Amniotic epithelial cell (primary cell): Measurements from ENCODE around the gene POLR2H.

Experiments used
- DNase-seq: peaks from one replicate; pipeline ENCODE4 v3.0.0-alpha.2; 2010; ENCODE audit warnings: low read depth

Gene POLR2H

DNA sequence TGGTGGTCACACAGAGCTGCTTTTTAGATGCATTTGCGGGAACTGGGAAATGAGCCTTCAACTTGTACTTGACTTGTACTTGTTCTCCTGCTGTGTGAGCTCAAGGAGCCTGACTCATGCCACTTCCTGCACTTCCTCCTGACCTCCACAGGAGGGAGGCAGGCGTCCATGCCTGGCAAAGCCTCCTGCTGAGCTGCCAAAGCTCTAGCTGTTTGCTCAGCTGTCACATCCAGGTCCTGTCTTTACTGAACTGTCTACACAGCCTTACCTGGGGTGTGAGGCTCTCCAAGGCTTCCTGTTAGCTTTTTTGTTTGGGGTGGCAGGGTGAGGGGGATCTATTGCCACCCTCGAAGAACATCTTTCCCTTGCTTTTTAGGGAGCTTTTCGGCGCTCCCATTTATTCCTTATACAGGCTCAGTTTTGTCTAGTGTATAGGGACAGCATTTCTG lies 10.1 kb downstream of the POLR2H start:
- peak; percentile 80 for DNase-seq

DNA sequence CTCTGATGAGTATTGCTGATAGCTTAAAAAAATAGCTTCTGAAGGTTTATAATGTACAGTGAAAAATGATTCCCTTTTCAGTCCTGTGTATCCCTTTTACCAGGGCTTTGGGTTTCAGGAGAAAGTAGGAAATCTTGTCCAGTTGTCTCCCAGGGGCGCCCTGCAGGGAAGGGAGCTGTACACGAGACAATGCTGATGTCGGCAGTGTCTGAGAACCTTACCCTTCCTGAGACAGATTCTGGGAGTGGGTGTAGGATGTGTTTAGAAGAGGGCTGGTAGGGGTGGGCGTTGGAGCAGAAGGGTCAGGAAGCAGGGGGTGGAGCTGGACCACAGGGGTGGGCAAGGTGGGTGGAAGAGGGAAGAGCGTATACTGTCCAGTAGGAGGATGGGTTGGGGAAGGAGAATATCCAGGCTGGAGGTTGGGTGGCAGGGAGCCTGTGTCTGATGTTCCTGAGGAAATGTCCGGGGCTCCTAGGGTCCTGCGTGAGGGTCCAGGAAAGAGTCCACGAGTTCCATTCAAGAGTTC lies 10.8 kb downstream of the POLR2H start:
- no peak for DNase-seq

- DNase-seq = no peak
Measured at GRCh38 chr3:184372911-184373310, 11.4 kb downstream of the POLR2H start.

DNA sequence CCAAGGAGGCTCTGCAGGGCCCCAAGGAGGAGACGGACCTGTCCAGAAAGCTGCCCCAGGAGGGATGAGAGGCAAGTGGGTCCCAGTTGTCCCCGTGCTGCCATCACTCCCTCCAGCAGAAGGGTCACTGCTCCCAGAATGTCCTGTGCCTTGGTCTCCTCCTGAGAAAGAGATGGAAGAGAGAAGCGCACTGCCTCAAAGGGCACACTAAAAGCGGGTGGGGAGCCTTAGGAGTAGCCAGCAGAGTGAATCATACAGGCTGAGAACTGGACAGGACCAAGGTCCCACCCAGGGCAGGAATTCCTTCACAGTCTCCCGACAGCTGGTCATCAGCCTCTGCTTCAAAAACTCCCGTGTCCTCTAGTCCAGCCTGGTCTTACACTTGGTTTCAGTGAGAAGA lies 11.9 kb downstream of the POLR2H start:
- DNase-seq = no peak

DNA sequence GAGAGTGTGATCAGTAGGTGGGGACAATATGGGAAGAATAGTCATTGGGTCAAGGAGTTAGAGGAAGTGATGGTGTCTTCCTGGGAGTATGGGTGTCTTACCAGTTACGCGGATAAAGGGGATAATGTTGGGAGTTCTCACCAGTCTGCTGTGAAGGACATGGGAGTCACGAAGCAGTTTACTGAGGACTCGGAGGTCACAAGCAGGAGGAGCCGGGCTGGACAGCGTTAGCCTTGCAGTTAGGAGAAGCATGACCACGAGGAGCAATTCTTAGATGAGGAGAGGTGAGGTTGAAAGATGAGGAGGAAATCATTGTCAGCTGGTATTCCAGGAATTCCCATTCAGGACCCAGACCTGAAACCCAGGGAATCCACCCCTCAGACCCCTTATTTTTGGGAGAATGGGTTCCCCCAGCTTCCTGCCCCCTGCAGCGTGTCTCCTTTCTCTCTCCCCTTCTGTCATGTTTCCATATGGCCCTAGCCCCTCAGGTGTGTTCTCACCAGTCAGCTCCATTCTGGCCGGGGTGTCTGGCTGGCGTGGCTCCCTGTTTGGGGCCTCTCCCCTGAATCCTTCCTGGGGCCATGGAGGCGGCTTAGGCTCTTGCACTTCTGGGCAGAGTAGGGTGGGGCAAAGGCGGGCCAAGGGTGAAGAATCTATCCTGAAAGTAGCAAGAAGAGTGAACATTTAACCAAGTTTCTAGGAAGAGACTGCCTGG lies 14.4 kb downstream of the POLR2H start:
- DNase-seq = no peak

DNA sequence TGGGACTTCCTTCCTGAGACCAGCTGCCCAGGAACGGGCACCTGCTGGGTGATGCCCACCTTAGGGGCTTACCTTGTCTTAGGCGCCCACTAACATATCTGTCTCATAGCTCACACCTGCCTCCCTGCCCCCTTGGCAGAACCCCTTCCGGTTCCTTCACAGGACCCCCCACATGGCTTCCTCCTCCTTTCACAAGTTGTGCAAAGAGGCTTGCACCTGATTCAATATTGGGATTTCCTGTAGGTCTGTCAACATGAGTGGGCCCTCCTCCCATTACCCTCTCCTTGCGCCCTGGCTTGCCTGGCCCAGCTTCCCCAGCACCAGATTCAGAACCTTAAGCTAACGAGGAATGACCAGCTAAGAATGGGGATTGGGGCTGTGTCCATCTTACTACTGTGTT lies 15.9 kb downstream of the POLR2H start:
- DNase-seq = no peak

- DNase-seq = no peak
Measured at GRCh38 chr3:184377882-184378445, 16.5 kb downstream of the POLR2H start, which contains the start of gene THPO. Gene THPO, minus strand, starts transcription at chr3:184378207. Its CDS starts 1,948 bp downstream, at chr3:184376259.

DNA sequence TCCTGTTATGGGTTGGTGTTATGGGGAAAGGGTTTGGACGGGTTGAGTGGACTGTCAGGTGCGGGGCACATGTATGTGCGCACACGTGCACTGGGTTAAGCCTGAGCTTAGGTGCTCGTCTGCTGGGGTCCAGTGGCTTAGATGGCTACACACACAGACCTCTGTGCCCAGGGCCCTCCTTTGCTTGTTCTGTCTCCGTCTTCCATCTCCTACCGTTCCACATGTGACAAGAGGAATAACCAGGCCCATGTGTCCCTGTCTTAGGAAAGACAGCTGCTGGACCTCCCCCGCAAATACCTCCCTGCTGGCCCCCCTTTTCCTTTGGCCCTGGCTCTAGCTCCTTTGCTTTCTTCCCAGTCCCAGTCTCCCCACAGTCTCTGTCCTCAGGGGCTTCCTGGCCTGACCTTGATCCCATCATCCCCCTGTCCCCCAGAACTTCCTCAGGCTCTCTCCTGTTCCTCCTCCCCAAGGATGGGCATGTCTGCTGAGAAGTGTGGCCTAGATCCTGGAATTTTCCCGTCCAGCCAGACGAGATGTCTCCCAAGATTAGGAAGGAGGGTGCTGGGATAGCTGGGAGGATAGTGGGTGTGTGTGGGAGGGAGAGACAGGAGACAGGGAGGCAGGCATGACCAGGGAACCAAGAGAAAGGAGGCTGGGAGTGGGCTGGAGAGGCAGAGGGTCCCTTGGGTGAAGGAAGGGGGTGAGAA lies 17.3 kb downstream of the POLR2H start:
- DNase-seq = no peak

DNA sequence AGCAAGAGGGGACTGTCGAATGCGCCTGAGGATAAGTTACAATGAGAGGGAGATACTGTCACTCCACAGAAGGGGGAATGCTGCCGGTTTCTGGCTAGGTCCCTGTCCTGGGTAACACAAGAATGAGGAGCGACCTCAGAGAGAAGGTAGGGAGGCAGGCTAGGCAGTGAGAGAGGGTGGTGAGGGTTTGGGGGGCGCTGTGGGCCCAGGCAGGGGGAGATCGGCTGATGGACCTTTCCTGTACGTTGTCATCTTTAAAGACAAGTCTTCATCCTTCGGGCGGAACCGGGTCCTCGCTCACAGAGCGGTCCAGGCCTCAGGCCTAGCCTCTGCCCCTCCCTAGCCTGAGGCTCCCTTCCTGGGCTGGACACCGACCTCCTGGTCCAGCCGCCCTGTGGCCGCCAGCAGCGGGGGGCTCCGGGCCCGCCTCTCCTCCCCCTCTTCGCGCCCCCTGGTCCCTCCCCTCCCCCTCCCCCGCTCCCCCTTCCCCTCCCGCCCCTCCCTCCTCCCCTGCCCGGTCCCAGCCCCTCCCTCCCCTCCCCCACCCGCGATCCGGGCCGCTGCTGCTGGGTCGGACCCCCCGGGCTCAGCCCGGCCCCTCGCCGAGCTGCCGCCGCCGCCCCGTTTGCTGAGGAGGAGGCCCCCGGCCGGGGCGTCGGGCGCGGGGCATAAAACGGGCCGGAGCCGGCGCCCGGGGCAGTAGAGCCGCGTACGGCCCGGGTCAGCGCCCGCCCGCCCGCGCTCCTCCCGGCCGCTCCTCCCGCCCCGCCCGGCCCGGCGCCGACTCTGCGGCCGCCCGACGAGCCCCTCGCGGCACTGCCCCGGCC lies 18.1 kb downstream of the POLR2H start, which contains the start of gene CHRD:
TSS of gene CHRD (plus strand) at position 697 of the 827 bp plus-strand sequence. CDS start 265 bp downstream, outside the sequence.
- no peak for DNase-seq

GRCh38 chr3:184380185-184380626 lies 18.7 kb downstream of the POLR2H start:
- DNase-seq = peak; percentile 18

- DNase-seq = no peak
Measured at GRCh38 chr3:184380627-184381260, 19.2 kb downstream of the POLR2H start.

GRCh38 chr3:184381261-184382224 lies 20.0 kb downstream of the POLR2H start:
- DNase-seq = no peak

GRCh38 chr3:184382326-184383032 lies 21.0 kb downstream of the POLR2H start:
- DNase-seq = no peak

DNA sequence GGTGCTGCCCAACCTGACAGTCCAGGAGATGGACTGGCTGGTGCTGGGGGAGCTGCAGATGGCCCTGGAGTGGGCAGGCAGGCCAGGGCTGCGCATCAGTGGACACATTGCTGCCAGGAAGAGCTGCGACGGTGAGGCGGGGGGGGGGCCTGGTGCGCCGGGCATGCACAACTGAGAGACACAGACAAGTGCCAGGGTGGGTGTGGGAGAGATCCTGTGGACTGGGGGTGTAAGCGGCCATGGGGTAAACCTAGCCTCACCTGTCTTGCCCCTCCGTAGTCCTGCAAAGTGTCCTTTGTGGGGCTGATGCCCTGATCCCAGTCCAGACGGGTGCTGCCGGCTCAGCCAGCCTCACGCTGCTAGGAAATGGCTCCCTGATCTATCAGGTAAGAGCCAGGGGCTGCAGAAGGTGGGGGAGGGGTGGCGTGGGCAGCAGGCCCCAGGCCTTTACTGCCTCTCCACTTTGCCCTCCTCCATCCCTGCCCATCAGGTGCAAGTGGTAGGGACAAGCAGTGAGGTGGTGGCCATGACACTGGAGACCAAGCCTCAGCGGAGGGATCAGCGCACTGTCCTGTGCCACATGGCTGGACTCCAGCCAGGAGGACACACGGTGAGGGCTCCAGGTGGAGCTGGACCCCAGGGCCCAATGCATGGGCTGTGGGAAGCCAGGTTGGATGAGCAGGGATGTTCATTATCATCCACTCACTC lies 21.7 kb downstream of the POLR2H start:
- no peak for DNase-seq

DNA sequence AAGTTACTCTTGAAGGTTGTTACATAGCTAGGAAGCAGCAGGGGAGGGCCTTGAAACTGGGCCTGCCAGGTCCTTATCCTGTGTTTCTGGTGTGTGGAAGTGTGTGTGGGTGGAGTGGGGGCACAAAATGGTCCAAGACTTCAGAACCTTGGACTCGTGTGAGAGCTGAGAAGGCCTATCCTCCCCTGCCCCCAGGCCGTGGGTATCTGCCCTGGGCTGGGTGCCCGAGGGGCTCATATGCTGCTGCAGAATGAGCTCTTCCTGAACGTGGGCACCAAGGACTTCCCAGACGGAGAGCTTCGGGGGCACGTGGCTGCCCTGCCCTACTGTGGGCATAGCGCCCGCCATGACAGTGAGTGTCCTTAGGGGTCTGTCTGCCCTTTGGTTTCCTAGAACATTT lies 22.8 kb downstream of the POLR2H start:
- DNase-seq = no peak

DNA sequence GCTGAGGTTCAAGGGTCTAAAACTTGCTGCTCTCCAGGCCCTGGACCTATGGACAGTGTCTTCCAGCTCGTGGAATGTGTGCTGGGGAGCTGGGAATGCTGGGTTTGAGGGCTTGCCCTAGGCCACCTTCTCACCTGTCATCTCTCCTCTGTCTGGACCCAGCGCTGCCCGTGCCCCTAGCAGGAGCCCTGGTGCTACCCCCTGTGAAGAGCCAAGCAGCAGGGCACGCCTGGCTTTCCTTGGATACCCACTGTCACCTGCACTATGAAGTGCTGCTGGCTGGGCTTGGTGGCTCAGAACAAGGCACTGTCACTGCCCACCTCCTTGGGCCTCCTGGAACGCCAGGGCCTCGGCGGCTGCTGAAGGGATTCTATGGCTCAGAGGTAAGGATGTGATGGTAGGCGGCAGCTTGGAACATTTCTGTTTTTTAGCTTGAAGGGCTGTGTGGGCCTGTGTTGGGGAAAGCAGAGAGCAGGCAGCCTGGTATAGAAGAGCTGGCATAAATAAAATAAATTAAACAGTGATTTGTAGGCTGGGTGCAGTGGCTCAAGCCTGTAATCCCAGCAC lies 23.4 kb downstream of the POLR2H start:
- no peak for DNase-seq

DNA sequence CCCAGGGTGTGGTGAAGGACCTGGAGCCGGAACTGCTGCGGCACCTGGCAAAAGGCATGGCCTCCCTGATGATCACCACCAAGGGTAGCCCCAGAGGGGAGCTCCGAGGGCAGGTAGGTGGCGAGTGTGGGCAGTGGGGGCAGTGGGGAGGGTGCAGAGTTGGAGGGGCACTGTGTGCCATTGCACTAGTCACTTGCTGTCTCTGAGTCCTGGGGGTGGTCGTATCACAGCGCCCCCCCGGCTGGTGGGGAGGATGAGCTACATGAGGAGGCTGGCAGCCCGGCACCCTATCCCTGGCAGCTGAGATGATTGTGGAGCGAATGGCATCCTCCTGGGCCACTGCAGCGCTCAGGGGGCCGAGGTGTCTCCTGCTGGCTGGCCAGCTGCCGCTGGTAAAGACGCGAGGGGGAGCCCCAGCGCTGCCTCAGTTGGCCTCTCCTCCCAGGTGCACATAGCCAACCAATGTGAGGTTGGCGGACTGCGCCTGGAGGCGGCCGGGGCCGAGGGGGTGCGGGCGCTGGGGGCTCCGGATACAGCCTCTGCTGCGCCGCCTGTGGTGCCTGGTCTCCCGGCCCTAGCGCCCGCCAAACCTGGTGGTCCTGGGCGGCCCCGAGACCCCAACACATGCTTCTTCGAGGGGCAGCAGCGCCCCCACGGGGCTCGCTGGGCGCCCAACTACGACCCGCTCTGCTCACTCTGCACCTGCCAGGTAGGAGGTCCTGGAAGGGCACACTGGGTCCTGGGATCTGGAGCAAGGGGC lies 24.7 kb downstream of the POLR2H start:
- no peak for DNase-seq
